Smooth muscle cell of the brain vasculature (primary cell): ENCODE measurements around the gene C19orf12.
"Not testable (repeated sequence)": the region's sequence is repeated elsewhere in the genome, so short reads cannot be mapped to it uniquely, and the experiment has no call there.

Experiments
- DNase-seq: peaks from one replicate; pipeline ENCODE4 v3.0.0-alpha.2; 2012; ENCODE audit warnings: low read depth, low spot score

The C19orf12 gene

GRCh38 chr19:29677001-29677817 lies 37.9 kb downstream of the C19orf12 start:
- no peak for DNase-seq

GRCh38 chr19:29676586-29676985 lies 38.5 kb downstream of the C19orf12 start:
- no peak for DNase-seq

GRCh38 chr19:29675650-29676186 lies 39.3 kb downstream of the C19orf12 start:
- DNase-seq: no peak

GRCh38 chr19:29675120-29675649 lies 39.9 kb downstream of the C19orf12 start:
- DNase-seq: no peak

GRCh38 chr19:29674374-29675119 lies 40.5 kb downstream of the C19orf12 start:
- DNase-seq: no peak

GRCh38 chr19:29673451-29674371 lies 41.4 kb downstream of the C19orf12 start:
- no peak for DNase-seq

GRCh38 chr19:29672933-29673336 lies 42.1 kb downstream of the C19orf12 start:
- no peak for DNase-seq

GRCh38 chr19:29672319-29672932 lies 42.6 kb downstream of the C19orf12 start:
- DNase-seq: no peak

- DNase-seq: no peak
These were observed 43.5 kb downstream of the C19orf12 start for GRCh38 chr19:29671393-29672160.

GRCh38 chr19:29671026-29671392 lies 44.1 kb downstream of the C19orf12 start:
- DNase-seq: not testable (repeated sequence)

GRCh38 chr19:29670255-29670654 lies 44.8 kb downstream of the C19orf12 start:
- no peak for DNase-seq

GRCh38 chr19:29668746-29669609 lies 46.1 kb downstream of the C19orf12 start:
- no peak for DNase-seq

- no peak for DNase-seq
These were observed 47.1 kb downstream of the C19orf12 start for GRCh38 chr19:29667901-29668341.

GRCh38 chr19:29667387-29667783 lies 47.7 kb downstream of the C19orf12 start:
- DNase-seq: no peak

- peak; percentile 87 for DNase-seq
These were observed 48.3 kb downstream of the C19orf12 start for GRCh38 chr19:29666578-29667386.

GRCh38 chr19:29665826-29666577 lies 49.1 kb downstream of the C19orf12 start:
- no peak for DNase-seq

GRCh38 chr19:29665215-29665825 lies 49.7 kb downstream of the C19orf12 start, which contains the start of gene PLEKHF1:
Gene PLEKHF1, plus strand, starts transcription at chr19:29665461. Its CDS starts 8,379 bp downstream, at chr19:29673840.
- DNase-seq: no peak
